ENCODE measurements around the gene RAB11B. TPM values are rescaled to one million over a fixed set of nuclear protein-coding genes. Genes with fewer than 3 reads are reported as not detected.
A peak's percentile ranks its signal among the peaks of the same experiment; 100 is the strongest.
"Not testable (repeated sequence)": the region's sequence is repeated elsewhere in the genome, so short reads cannot be mapped to it uniquely, and the experiment has no call there.

Gene RAB11B
- total RNA-seq, 1 donor from 2014 or later: 64.2 TPM

DNA sequence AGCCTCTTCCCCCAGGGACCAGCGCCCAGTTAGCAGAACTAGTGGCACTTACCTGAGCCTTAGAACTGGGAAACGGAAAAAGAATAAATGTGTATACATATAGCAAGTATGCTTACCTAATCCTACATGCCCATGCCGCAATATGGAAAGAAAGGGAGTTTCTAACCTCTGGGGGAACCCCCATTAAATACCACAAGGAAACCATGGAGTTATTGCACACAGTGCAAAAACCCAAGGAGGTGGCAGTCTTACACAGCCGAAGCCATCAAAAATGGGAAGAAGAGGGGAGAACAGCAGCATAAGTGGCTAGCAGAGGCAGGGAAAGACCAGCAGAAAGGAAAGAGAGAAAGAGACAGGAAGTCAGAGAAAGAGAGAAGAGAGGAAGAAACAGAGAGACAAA lies 5.6 kb upstream of the RAB11B start:
- H3K9ac ChIP-seq (ENCODE audit: low read depth in 1 of 3, low read length in 3 of 3); H3K27me3 ChIP-seq (ENCODE audit: control insufficient read depth in 3 of 3, insufficient read depth in 3 of 3, low read length in 3 of 3); H3K36me3 ChIP-seq (ENCODE audit: control insufficient read depth in 3 of 3, insufficient read depth in 3 of 3, low read length in 3 of 3); H3K4me3 ChIP-seq (ENCODE audit: low read length in 3 of 3); H3K9me3 ChIP-seq (ENCODE audit: control insufficient read depth in 3 of 3, low read length in 3 of 3); H3K27ac ChIP-seq (ENCODE audit: low read depth, low read length); H3K4me1 ChIP-seq (ENCODE audit: control insufficient read depth in 3 of 3, insufficient read depth in 3 of 3, low read length in 3 of 3): not testable (repeated sequence)

DNA sequence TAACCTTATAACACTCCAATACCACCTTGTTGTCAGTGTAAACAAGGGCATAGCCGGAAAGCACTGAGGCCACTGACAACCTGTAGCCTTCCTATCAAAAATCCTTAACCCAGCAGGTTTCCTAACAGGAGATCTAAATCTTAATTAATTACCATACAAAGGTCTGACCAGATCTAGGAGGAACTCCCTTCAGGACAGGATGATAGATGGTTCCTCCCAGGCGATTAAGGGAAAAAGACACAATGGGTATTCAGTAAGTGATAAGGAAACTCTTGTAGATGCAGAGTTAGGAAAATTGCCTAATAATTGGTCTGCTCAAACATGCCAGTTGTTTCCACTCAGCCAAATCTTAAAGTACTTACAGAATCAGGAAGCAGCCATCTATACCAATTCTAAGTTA lies 5.1 kb upstream of the RAB11B start:
- not testable (repeated sequence) for H3K4me3 ChIP-seq (ENCODE audit: low read length in 3 of 3); H3K36me3 ChIP-seq (ENCODE audit: control insufficient read depth in 3 of 3, insufficient read depth in 3 of 3, low read length in 3 of 3); H3K9ac ChIP-seq (ENCODE audit: low read depth in 1 of 3, low read length in 3 of 3); H3K27me3 ChIP-seq (ENCODE audit: control insufficient read depth in 3 of 3, insufficient read depth in 3 of 3, low read length in 3 of 3); H3K27ac ChIP-seq (ENCODE audit: low read depth, low read length); H3K9me3 ChIP-seq (ENCODE audit: control insufficient read depth in 3 of 3, low read length in 3 of 3)
- peaks cover 0 to 12% (median 3%) of the 10 kb centered on the region in 3 donors for H3K4me1 ChIP-seq (ENCODE audit: control insufficient read depth in 3 of 3, insufficient read depth in 3 of 3, low read length in 3 of 3)

DNA sequence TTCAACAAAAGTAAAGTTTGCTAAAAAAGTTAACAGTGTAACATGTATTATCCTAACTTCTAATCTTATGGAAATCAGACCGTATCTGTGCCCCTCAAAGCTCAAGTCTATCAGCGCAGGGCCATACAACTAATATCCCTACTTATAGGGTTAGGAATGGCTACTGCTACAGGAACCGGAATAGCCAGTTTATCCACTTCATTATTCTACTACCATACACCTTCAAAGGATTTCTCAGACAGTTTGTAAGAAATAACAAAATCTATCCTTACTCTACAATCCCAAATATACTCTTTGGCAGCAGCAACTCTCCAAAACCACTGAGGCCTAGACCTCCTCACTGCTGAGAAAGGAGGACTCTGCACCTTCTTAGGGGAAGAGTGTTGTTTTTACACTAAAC lies 4.6 kb upstream of the RAB11B start:
- H3K27me3 ChIP-seq (ENCODE audit: control insufficient read depth in 3 of 3, insufficient read depth in 3 of 3, low read length in 3 of 3); H3K9ac ChIP-seq (ENCODE audit: low read depth in 1 of 3, low read length in 3 of 3); H3K36me3 ChIP-seq (ENCODE audit: control insufficient read depth in 3 of 3, insufficient read depth in 3 of 3, low read length in 3 of 3); H3K4me3 ChIP-seq (ENCODE audit: low read length in 3 of 3); H3K9me3 ChIP-seq (ENCODE audit: control insufficient read depth in 3 of 3, low read length in 3 of 3); H3K27ac ChIP-seq (ENCODE audit: low read depth, low read length): not testable (repeated sequence)
- peaks cover 0 to 12% (median 3%) of the 10 kb centered on the region in 3 donors for H3K4me1 ChIP-seq (ENCODE audit: control insufficient read depth in 3 of 3, insufficient read depth in 3 of 3, low read length in 3 of 3)

DNA sequence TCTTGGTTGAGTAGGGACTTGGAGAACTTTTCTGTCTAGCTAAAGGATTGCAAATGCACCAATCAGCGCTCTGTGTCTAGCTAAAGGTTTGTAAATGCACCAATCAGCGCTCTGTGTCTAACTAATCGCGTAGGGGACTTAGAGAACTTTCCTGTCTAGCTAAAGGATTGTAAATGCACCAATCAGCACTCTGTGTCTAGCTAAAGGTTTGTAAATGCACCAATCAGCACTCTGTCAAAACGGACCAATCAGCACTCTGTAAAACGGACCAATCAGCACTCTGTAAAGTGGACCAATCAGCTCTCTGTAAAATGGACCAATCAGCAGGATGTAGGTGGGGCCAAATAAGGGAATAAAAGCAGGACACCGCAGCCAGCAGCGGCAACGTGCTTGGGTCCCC lies 3.7 kb upstream of the RAB11B start:
- H3K9ac ChIP-seq (ENCODE audit: low read depth in 1 of 3, low read length in 3 of 3); H3K27me3 ChIP-seq (ENCODE audit: control insufficient read depth in 3 of 3, insufficient read depth in 3 of 3, low read length in 3 of 3); H3K4me3 ChIP-seq (ENCODE audit: low read length in 3 of 3); H3K9me3 ChIP-seq (ENCODE audit: control insufficient read depth in 3 of 3, low read length in 3 of 3); H3K27ac ChIP-seq (ENCODE audit: low read depth, low read length); H3K36me3 ChIP-seq (ENCODE audit: control insufficient read depth in 3 of 3, insufficient read depth in 3 of 3, low read length in 3 of 3): not testable (repeated sequence)
- H3K4me1 ChIP-seq (ENCODE audit: control insufficient read depth in 3 of 3, insufficient read depth in 3 of 3, low read length in 3 of 3): peaks cover 6 to 19% (median 9%) of the 10 kb centered on the region in 3 donors

DNA sequence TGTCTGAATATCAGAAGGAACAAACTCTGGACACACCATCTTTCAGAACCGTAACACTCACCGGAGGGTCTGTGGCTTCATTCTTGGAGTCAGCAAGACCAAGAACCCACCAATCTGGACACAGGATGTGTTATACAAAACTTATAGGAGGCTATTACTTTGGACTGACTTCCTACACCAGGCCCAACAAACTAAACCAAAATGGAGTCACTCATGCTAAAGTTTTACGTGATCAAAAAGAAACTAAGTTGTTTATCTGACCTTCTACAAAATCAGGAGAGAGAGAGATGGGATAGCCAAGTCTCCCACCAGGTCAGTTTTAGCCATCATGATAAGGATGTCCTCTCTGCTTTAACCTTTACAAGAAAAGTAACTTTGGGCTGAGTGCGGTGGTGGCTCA lies 3.2 kb upstream of the RAB11B start:
- H3K9me3 ChIP-seq (ENCODE audit: control insufficient read depth in 3 of 3, low read length in 3 of 3): no peaks in the 10 kb centered on the region
- no peaks in the 10 kb centered on the region for H3K27me3 ChIP-seq (ENCODE audit: control insufficient read depth in 3 of 3, insufficient read depth in 3 of 3, low read length in 3 of 3)
- H3K27ac ChIP-seq (ENCODE audit: low read depth, low read length): no peak overlapping the region

DNA sequence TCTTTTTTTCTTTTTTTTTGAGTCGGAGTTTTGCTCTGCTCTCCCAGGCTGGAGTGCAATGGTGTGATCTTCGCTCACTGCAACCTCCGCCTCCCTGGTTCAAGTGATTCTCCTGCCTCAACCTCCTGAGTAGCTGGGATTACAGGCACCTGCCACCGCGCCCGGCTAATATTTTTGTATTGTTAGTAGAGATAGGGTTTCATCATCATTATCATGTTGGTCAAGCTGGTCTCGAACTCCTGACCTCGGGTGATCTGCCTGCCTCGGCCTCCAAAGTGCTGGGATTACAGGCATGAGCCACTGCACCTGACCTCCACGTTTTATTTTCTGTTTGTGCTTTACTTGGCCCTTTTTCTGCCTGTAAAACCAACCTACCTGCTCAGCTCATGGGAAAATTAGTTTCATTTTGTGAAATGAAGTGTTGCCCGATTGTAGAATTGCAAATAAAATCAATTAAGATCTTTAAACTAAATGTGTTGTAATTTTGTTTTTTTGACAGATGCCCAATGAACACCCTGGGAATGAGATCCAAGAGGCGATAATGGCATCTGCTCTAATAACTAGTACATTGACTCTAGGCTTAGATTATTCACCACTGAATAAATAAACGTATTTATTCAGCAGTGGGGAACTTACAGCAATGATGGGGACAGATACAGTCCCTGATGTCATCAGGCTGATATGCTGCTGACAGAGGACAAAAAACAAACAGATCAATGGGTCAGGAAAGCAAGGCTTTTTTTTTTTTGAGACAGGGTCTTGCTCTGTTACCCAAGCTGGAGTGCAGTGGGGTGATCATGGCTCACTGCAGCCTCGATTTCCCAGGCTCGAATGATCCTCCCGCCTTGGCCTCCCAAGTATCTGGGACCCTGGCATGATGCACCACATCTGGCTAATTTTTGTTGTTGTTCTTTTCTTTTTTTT lies 2.2 kb upstream of the RAB11B start:
- no peak overlapping the region for H3K27ac ChIP-seq (ENCODE audit: low read depth, low read length)
- H3K9ac ChIP-seq (ENCODE audit: low read depth in 1 of 3, low read length in 3 of 3): no peak overlapping the region
- H3K4me1 ChIP-seq (ENCODE audit: control insufficient read depth in 3 of 3, insufficient read depth in 3 of 3, low read length in 3 of 3): peaks cover 18 to 29% (median 23%) of the 10 kb centered on the region in 3 donors
- no peaks in the 10 kb centered on the region for H3K27me3 ChIP-seq (ENCODE audit: control insufficient read depth in 3 of 3, insufficient read depth in 3 of 3, low read length in 3 of 3)
- no peaks in the 10 kb centered on the region for H3K9me3 ChIP-seq (ENCODE audit: control insufficient read depth in 3 of 3, low read length in 3 of 3)
- H3K4me3 ChIP-seq (ENCODE audit: low read length in 3 of 3): no peak overlapping the region
- no peaks in the 10 kb centered on the region for H3K36me3 ChIP-seq (ENCODE audit: control insufficient read depth in 3 of 3, insufficient read depth in 3 of 3, low read length in 3 of 3)

More for the DNA sequence above, 3.2 kb upstream of the RAB11B start:
- peaks cover 12 to 24% (median 15%) of the 10 kb centered on the region in 3 donors for H3K4me1 ChIP-seq (ENCODE audit: control insufficient read depth in 3 of 3, insufficient read depth in 3 of 3, low read length in 3 of 3)
- H3K9ac ChIP-seq (ENCODE audit: low read depth in 1 of 3, low read length in 3 of 3): no peak overlapping the region
- no peaks in the 10 kb centered on the region for H3K36me3 ChIP-seq (ENCODE audit: control insufficient read depth in 3 of 3, insufficient read depth in 3 of 3, low read length in 3 of 3)
- no peak overlapping the region for H3K4me3 ChIP-seq (ENCODE audit: low read length in 3 of 3)

DNA sequence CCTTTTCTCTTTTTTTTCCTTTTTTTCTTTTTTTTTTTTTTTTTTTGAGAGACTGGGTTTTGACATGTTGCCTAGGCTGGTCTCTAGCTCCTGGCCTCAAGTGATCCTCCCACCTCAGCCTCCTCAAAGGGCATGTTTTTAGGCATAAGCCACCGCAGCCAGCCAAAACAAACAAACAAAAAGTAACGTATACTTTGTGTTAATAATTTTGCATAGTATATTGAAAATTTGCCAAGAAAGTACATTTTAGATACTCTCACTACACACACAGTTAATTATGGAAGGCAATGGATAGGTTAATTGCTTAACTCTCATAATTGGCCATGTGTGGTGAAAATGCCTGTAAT lies 1.6 kb upstream of the RAB11B start:
- Histone ChIP-seq H3K36me3 (ENCODE audit: control insufficient read depth in 3 of 3, insufficient read depth in 3 of 3, low read length in 3 of 3) (no peaks in the 10 kb centered on the region), H3K9ac (ENCODE audit: low read depth in 1 of 3, low read length in 3 of 3) (no peak overlapping the region), H3K27me3 (ENCODE audit: control insufficient read depth in 3 of 3, insufficient read depth in 3 of 3, low read length in 3 of 3) (no peaks in the 10 kb centered on the region), H3K9me3 (ENCODE audit: control insufficient read depth in 3 of 3, low read length in 3 of 3) (no peaks in the 10 kb centered on the region), H3K4me1 (ENCODE audit: control insufficient read depth in 3 of 3, insufficient read depth in 3 of 3, low read length in 3 of 3) (peaks cover 24 to 35% (median 29%) of the 10 kb centered on the region in 3 donors), H3K4me3 (ENCODE audit: low read length in 3 of 3) (no peak overlapping the region), H3K27ac (ENCODE audit: low read depth, low read length) (no peak overlapping the region)

DNA sequence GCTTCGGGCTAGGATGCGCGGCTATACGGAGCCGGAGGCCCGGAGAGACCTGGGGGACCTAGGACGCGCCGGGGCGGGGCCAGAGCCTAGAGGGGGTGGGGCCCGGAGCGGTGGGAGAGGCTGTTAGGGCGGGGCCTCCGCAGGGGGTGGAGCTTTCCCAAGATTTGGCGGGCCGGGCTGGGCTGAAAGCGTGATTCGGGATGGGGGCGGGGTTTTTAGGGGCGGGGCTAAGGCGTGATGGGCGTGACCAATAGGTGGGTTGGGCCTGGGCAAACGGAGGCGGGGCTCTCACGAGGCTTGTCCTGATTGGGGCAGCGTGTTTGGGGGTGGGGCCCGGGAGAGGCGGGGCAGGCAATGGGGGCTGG lies 439 bp downstream of the RAB11B start:
- Histone ChIP-seq H3K4me3 (ENCODE audit: low read length in 3 of 3) (peak overlapping the region; percentile 62 to 91 (median 88)), H3K27me3 (ENCODE audit: control insufficient read depth in 3 of 3, insufficient read depth in 3 of 3, low read length in 3 of 3) (no peaks in the 10 kb centered on the region), H3K4me1 (ENCODE audit: control insufficient read depth in 3 of 3, insufficient read depth in 3 of 3, low read length in 3 of 3) (peaks cover 41 to 52% (median 49%) of the 10 kb centered on the region in 3 donors), H3K27ac (ENCODE audit: low read depth, low read length) (peak overlapping the region; percentile 100), H3K9me3 (ENCODE audit: control insufficient read depth in 3 of 3, low read length in 3 of 3) (no peaks in the 10 kb centered on the region), H3K9ac (ENCODE audit: low read depth in 1 of 3, low read length in 3 of 3) (peak overlapping the region; percentile 98 to 100 (median 99)), H3K36me3 (ENCODE audit: control insufficient read depth in 3 of 3, insufficient read depth in 3 of 3, low read length in 3 of 3) (peaks cover 0 to 1% (median 0%) of the 10 kb centered on the region in 3 donors)

DNA sequence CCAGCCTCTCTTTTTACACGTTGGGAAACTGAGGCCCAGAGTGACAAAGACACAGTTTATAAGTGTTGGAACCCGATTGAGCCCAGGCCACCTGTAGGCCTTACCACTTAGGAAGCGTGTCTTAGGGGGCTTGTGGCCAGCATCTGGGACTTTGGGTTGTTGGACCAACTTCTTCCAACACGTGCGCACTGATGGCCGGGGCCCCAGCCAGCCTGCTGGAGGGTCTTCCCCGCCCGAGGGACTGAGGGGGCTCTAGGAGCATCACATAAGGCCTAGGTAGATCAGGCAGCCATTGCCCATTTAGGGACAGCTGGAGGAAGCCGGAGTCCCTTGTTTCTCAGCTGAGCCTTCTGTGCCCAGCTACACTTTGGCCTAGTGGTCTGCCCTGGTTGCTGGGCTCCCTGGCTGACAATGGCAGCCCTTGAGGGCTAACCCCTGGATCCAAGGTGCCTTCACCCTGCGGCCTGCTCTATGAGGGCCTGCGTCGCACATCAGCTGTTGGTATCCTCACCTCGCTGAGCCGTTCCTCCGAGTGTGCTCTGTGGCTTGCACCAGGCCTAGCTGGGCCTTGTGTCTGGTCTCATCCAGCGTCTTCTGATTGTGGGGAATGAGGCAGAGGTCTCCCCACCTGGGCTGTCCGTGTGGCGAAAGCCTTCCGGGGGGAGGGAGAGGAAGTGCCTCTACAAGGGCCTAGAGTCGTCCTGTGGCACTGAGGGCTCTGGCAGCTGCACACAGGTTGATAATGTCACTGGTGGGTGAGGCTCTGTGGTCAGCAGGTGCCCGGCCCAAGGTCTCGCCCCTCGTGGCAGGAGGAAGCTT lies 1.2 kb downstream of the RAB11B start:
- H3K27ac ChIP-seq (ENCODE audit: low read depth, low read length): peak overlapping the region; percentile 100
- H3K27me3 ChIP-seq (ENCODE audit: control insufficient read depth in 3 of 3, insufficient read depth in 3 of 3, low read length in 3 of 3): no peaks in the 10 kb centered on the region
- no peaks in the 10 kb centered on the region for H3K9me3 ChIP-seq (ENCODE audit: control insufficient read depth in 3 of 3, low read length in 3 of 3)
- peaks cover 46 to 60% (median 55%) of the 10 kb centered on the region in 3 donors for H3K4me1 ChIP-seq (ENCODE audit: control insufficient read depth in 3 of 3, insufficient read depth in 3 of 3, low read length in 3 of 3)
- peak overlapping the region; percentile 74 to 82 (median 76) for H3K9ac ChIP-seq (ENCODE audit: low read depth in 1 of 3, low read length in 3 of 3)
- H3K36me3 ChIP-seq (ENCODE audit: control insufficient read depth in 3 of 3, insufficient read depth in 3 of 3, low read length in 3 of 3): peaks cover 0 to 2% (median 0%) of the 10 kb centered on the region in 3 donors
- peak overlapping the region; percentile 62 to 70 (median 67) for H3K4me3 ChIP-seq (ENCODE audit: low read length in 3 of 3)

Measured in skeletal muscle tissue (tissue), 4 donors.